ENCODE data around the gene SEL1L2.

DNA sequence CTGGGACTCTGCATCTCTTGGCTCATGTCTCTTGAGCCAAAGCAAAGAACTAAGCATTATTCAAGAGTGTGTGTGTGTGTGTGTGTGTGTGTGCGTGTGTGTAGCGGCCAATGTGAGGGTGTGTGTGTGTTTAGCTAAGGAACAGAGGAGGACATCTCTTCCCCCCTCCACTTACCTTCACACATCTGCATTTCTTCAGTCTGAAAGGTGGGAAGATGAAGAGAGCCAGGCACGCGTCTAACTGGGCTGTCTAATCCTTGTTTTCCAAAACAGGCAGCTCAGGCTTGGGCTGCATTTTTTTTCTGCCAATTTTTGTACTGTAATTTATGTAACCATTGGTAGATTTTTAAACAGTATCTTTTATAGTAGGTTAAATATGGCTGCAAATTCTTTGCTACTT is 146.1 kb downstream of the SEL1L2 start:
- TF ChIP-seq ZFHX2 (tag by site-specific recombination; conservative IDR thresholded peaks at IDR 0.05) (no peak), PRDM1 (tag by site-specific recombination; IDR thresholded peaks at IDR 0.05) (no peak)
- TF ChIP-seq, protein P1, sequence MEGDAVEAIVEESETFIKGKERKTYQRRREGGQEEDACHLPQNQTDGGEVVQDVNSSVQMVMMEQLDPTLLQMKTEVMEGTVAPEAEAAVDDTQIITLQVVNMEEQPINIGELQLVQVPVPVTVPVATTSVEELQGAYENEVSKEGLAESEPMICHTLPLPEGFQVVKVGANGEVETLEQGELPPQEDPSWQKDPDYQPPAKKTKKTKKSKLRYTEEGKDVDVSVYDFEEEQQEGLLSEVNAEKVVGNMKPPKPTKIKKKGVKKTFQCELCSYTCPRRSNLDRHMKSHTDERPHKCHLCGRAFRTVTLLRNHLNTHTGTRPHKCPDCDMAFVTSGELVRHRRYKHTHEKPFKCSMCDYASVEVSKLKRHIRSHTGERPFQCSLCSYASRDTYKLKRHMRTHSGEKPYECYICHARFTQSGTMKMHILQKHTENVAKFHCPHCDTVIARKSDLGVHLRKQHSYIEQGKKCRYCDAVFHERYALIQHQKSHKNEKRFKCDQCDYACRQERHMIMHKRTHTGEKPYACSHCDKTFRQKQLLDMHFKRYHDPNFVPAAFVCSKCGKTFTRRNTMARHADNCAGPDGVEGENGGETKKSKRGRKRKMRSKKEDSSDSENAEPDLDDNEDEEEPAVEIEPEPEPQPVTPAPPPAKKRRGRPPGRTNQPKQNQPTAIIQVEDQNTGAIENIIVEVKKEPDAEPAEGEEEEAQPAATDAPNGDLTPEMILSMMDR (tag by site-specific recombination; IDR thresholded peaks at IDR 0.05), result no peak
